HG03342 (cell line): ENCODE data around the gene TMED7.
A peak's percentile ranks its signal among the peaks of the same experiment; 100 is the strongest.
"Not testable (repeated sequence)": the region's sequence is repeated elsewhere in the genome, so short reads cannot be mapped to it uniquely, and the experiment has no call there.

ENCODE experiments used
- ATAC-seq: cut with Tn5 transposase; IDR thresholded peaks from one replicate; pipeline ENCODE4 v1.9.1; 2021; ENCODE audit warnings: mild to moderate bottlenecking, moderate library complexity; ENCODE audit not compliant: unreplicated experiment

The TMED7 gene

GRCh38 chr5:115625579-115626444, at the start of gene TMED7:
TMED7 (minus strand) TSS chr5:115626036; CDS start chr5:115625792, 244 bp downstream.
- ATAC-seq: peak; percentile 91

- ATAC-seq: not testable (repeated sequence)
These were observed 48.9 kb upstream of the TMED7 start for GRCh38 chr5:115674782-115675181.

GRCh38 chr5:115673596-115673995, 47.8 kb upstream of the TMED7 start:
- no peak for ATAC-seq

GRCh38 chr5:115671939-115672338, 46.1 kb upstream of the TMED7 start:
- ATAC-seq: no peak

- ATAC-seq: no peak
These were observed 40.2 kb upstream of the TMED7 start for GRCh38 chr5:115666023-115666422.

- no peak for ATAC-seq
These were observed 35.7 kb upstream of the TMED7 start for GRCh38 chr5:115661563-115661962.

- ATAC-seq: no peak
These were observed 35.3 kb upstream of the TMED7 start for GRCh38 chr5:115661101-115661500.

- no peak for ATAC-seq
These were observed 32.0 kb upstream of the TMED7 start for GRCh38 chr5:115657881-115658233.

GRCh38 chr5:115657125-115657880, 31.5 kb upstream of the TMED7 start:
- ATAC-seq: no peak

- no peak for ATAC-seq
These were observed 30.6 kb upstream of the TMED7 start for GRCh38 chr5:115656404-115656803.

GRCh38 chr5:115655994-115656393, 30.2 kb upstream of the TMED7 start:
- no peak for ATAC-seq

- ATAC-seq: no peak
These were observed 23.7 kb upstream of the TMED7 start for GRCh38 chr5:115649541-115649940.

- no peak for ATAC-seq
These were observed 22.2 kb upstream of the TMED7 start for GRCh38 chr5:115648056-115648455.

- not testable (repeated sequence) for ATAC-seq
These were observed 19.6 kb upstream of the TMED7 start for GRCh38 chr5:115645386-115645785.

GRCh38 chr5:115644046-115644445, 18.2 kb upstream of the TMED7 start:
- ATAC-seq: no peak

GRCh38 chr5:115641948-115642347, 16.1 kb upstream of the TMED7 start:
- ATAC-seq: no peak

- ATAC-seq: no peak
These were observed 14.4 kb upstream of the TMED7 start for GRCh38 chr5:115640274-115640673.

- no peak for ATAC-seq
These were observed 13.5 kb upstream of the TMED7 start for GRCh38 chr5:115639377-115639776.

- no peak for ATAC-seq
These were observed 11.7 kb upstream of the TMED7 start for GRCh38 chr5:115637507-115637906.

- ATAC-seq: no peak
These were observed 10.2 kb upstream of the TMED7 start for GRCh38 chr5:115636008-115636407.

GRCh38 chr5:115634343-115635132, 8.7 kb upstream of the TMED7 start:
- ATAC-seq: peak; percentile 66
